H1 (cell line): ENCODE measurements around the gene NT5DC1.

Source experiments
- ASH2L ChIP-seq: fragments of 200-600, 300-600 bp; sonication (generic); IDR thresholded peaks from one replicate; pipeline ENCODE4 v1.7.1; 2017; ENCODE audit warnings: low read length
- CTCF ChIP-seq, 3 experiments: IDR thresholded peaks; 1 replicate in 2 of 3; 2 replicates in 1 of 3; pipeline versions ENCODE4 v1.5.1 to v1.6.1; 2011; ENCODE audit warnings: low read length in 3 of 3, mild to moderate bottlenecking in 3 of 3, inconsistent platforms in 2 of 3, low read depth in 1 of 3, moderate library complexity in 1 of 3; ENCODE audit not compliant: insufficient read depth in 1 of 3; ENCODE audit errors: control extremely low read depth in 1 of 3
- NANOG ChIP-seq: IDR thresholded peaks from 2 replicates; pipeline ENCODE4 v1.6.1; 2011; ENCODE audit warnings: low read length, low read depth, mild to moderate bottlenecking, inconsistent platforms; ENCODE audit not compliant: insufficient read depth, poor library complexity, severe bottlenecking
- POLR2AphosphoS5 ChIP-seq: IDR thresholded peaks from 2 replicates; pipeline ENCODE4 v1.6.1; 2011; ENCODE audit warnings: low read depth, low read length
- RBBP5 ChIP-seq: IDR thresholded peaks from 2 replicates; pipeline ENCODE4 v1.7.1; 2012; ENCODE audit warnings: low read depth, mild to moderate bottlenecking, inconsistent platforms, low read length, moderate library complexity, borderline replicate concordance
- SIX5 ChIP-seq: IDR thresholded peaks from 2 replicates; pipeline ENCODE4 v1.6.1; 2011; ENCODE audit warnings: mild to moderate bottlenecking, low read depth, low read length
- ZNF274 ChIP-seq: IDR thresholded peaks from 2 replicates; pipeline ENCODE4 v1.7.0; 2012; ENCODE audit warnings: low read length, borderline replicate concordance; ENCODE audit errors: extremely low read depth

- TF ChIP-seq RBBP5 (no peak), ZNF274 (no peak), SIX5 (no peak), CTCF (IDR thresholded peaks at IDR 0.05; ENCODE audit: control extremely low read depth in 1 of 3, insufficient read depth in 1 of 3, low read depth in 1 of 3, low read length in 3 of 3) (no peak), NANOG (no peak), POLR2AphosphoS5 (no peak), ASH2L (no peak)
Observed at GRCh38 chr6:116218866-116219265, 118.2 kb downstream of the NT5DC1 start.
